ENCODE results near the gene JUND. TPM values are rescaled to one million over a fixed set of nuclear protein-coding genes. Genes with fewer than 3 reads are reported as not detected.

JUND gene
- total RNA-seq, 2 experiments from 2014 or later, result 366 to 394 TPM

GRCh38 chr19:18282788-18283141 lies 1.3 kb upstream of the JUND start:
- Mint-ChIP-seq H3K9me3 (no peaks in the 10 kb centered on the region), H3K27ac (peak overlapping the region; percentile 98), H3K27me3 (no peaks in the 10 kb centered on the region), H3K4me3 (peak overlapping the region; percentile 86), H3K36me3 (peaks cover 26% of the 10 kb centered on the region), H3K4me1 (peaks cover 39% of the 10 kb centered on the region)
- ATAC-seq (ENCODE audit: low read depth), result no peak
- POLR2A ChIA-PET, result interaction anchor here (6.4 to 12.8 kb wide), 3 partner anchors 9 to 32 kb away, joined by 718 to 1033 read pairs (median 846); partner anchors contain the start of gene LSM4
- DNase-seq, result no peak

- Mint-ChIP-seq H3K4me1 (peaks cover 43% of the 10 kb centered on the region), H3K27ac (peak overlapping the region; percentile 98), H3K36me3 (peaks cover 28% of the 10 kb centered on the region), H3K9me3 (no peaks in the 10 kb centered on the region), H3K27me3 (no peaks in the 10 kb centered on the region), H3K4me3 (peak overlapping the region; percentile 86)
- POLR2A ChIA-PET, result interaction anchor here (0.5 to 12.8 kb wide), 39 partner anchors 9 to 877 kb away, joined by 3 to 1033 read pairs (median 4); partner anchors contain the start of genes BST2, IL12RB1, KXD1 and LSM4
- ATAC-seq (ENCODE audit: low read depth), result peak; percentile 41
- DNase-seq, result no peak
Observed at GRCh38 chr19:18282021-18282787, 782 bp upstream of the JUND start.

GRCh38 chr19:18280247-18281081 lies 958 bp downstream of the JUND start:
- peak overlapping the region; percentile 99 for H3K27ac Mint-ChIP-seq
- H3K9me3 Mint-ChIP-seq, result no peaks in the 10 kb centered on the region
- peaks cover 40% of the 10 kb centered on the region for H3K4me1 Mint-ChIP-seq
- peak; percentile 87 for DNase-seq
- H3K27me3 Mint-ChIP-seq, result no peaks in the 10 kb centered on the region
- peak; percentile 6 for ATAC-seq (ENCODE audit: low read depth)
- POLR2A ChIA-PET, result interaction anchor here (0.7 to 12.8 kb wide), 32 partner anchors 11 to 280 kb away, joined by 3 to 1033 read pairs (median 6); partner anchors contain the start of genes IL12RB1, LSM4, MPV17L2 and PGPEP1
- H3K4me3 Mint-ChIP-seq, result peak overlapping the region; percentile 98
- H3K36me3 Mint-ChIP-seq, result peaks cover 28% of the 10 kb centered on the region

GRCh38 chr19:18279516-18280246 lies 1.7 kb downstream of the JUND start:
- peaks cover 38% of the 10 kb centered on the region for H3K4me1 Mint-ChIP-seq
- DNase-seq (peak; percentile 92), ATAC-seq (ENCODE audit: low read depth) (peak; percentile 17)
- H3K27me3 Mint-ChIP-seq, result no peaks in the 10 kb centered on the region
- H3K27ac Mint-ChIP-seq, result peak overlapping the region; percentile 99
- POLR2A ChIA-PET, result interaction anchor here (0.7 to 12.8 kb wide), 25 partner anchors 9 to 1181 kb away, joined by 3 to 1033 read pairs (median 8); partner anchors contain the start of genes LSM4, MPV17L2, PGPEP1 and RAB3A
- peaks cover 26% of the 10 kb centered on the region for H3K36me3 Mint-ChIP-seq
- no peaks in the 10 kb centered on the region for H3K9me3 Mint-ChIP-seq
- peak overlapping the region; percentile 98 for H3K4me3 Mint-ChIP-seq

GRCh38 chr19:18279266-18279515 lies 2.2 kb downstream of the JUND start:
- DNase-seq, result no peak
- Mint-ChIP-seq H3K27ac (peak overlapping the region; percentile 99), H3K4me1 (peaks cover 40% of the 10 kb centered on the region), H3K4me3 (peak overlapping the region; percentile 98), H3K27me3 (no peaks in the 10 kb centered on the region), H3K36me3 (peaks cover 31% of the 10 kb centered on the region), H3K9me3 (no peaks in the 10 kb centered on the region)
- POLR2A ChIA-PET, result interaction anchor here (0.7 to 12.8 kb wide), 19 partner anchors 9 to 1182 kb away, joined by 3 to 1033 read pairs (median 15); partner anchors contain the start of genes LSM4, MPV17L2, PGPEP1 and RAB3A
- no peak for ATAC-seq (ENCODE audit: low read depth)

GRCh38 chr19:18278521-18279265 lies 2.7 kb downstream of the JUND start:
- H3K36me3 Mint-ChIP-seq, result peaks cover 31% of the 10 kb centered on the region
- no peaks in the 10 kb centered on the region for H3K27me3 Mint-ChIP-seq

GRCh38 chr19:18274781-18275356 lies 6.6 kb downstream of the JUND start:
- peak overlapping the region; percentile 28 for H3K4me3 Mint-ChIP-seq
- H3K27me3 Mint-ChIP-seq, result no peaks in the 10 kb centered on the region
- H3K27ac Mint-ChIP-seq, result peak overlapping the region; percentile 56
- ATAC-seq (ENCODE audit: low read depth) (no peak), DNase-seq (no peak)
- POLR2A ChIA-PET, result interaction anchor here (0.6 to 12.8 kb wide), 8 partner anchors 11 to 117 kb away, joined by 3 to 1033 read pairs (median 8); partner anchors contain the start of genes LSM4 and PGPEP1
- H3K36me3 Mint-ChIP-seq, result peaks cover 29% of the 10 kb centered on the region
- no peaks in the 10 kb centered on the region for H3K9me3 Mint-ChIP-seq
- H3K4me1 Mint-ChIP-seq, result peaks cover 38% of the 10 kb centered on the region

More at GRCh38 chr19:18278521-18279265, 2.7 kb downstream of the JUND start:
- POLR2A ChIA-PET, result interaction anchor here (0.7 to 12.8 kb wide), 14 partner anchors 13 to 171 kb away, joined by 3 to 1033 read pairs (median 30); partner anchors contain the start of genes LSM4, MPV17L2, PGPEP1 and RAB3A
- Mint-ChIP-seq H3K9me3 (no peaks in the 10 kb centered on the region), H3K4me3 (peak overlapping the region; percentile 98), H3K27ac (peak overlapping the region; percentile 99), H3K4me1 (peaks cover 42% of the 10 kb centered on the region)
- DNase-seq (peak; percentile 65), ATAC-seq (ENCODE audit: low read depth) (no peak)

- no peaks in the 10 kb centered on the region for H3K9me3 Mint-ChIP-seq
- H3K36me3 Mint-ChIP-seq, result peaks cover 23% of the 10 kb centered on the region
- H3K4me1 Mint-ChIP-seq, result peaks cover 35% of the 10 kb centered on the region
- ATAC-seq (ENCODE audit: low read depth), result peak; percentile 59
- peak within 1 kb of the TSS; percentile 56 for H3K27ac Mint-ChIP-seq
- no peak for DNase-seq
- peak within 1 kb of the TSS; percentile 28 for H3K4me3 Mint-ChIP-seq
- no peaks in the 10 kb centered on the region for H3K27me3 Mint-ChIP-seq
- POLR2A ChIA-PET, result interaction anchor here (0.6 to 11.2 kb wide), 8 partner anchors 12 to 66 kb away, joined by 3 to 1033 read pairs (median 4); partner anchors contain the start of genes LSM4 and PGPEP1
Observed at GRCh38 chr19:18274219-18274780, 7.1 kb downstream of the JUND start, which contains the start of gene IQCN. TSS of gene IQCN (minus strand) at chr19:18274452. CDS start at chr19:18269478, 4,974 bp downstream.

- no peak overlapping the region for H3K27ac Mint-ChIP-seq
- H3K9me3 Mint-ChIP-seq, result no peaks in the 10 kb centered on the region
- no peaks in the 10 kb centered on the region for H3K27me3 Mint-ChIP-seq
- ATAC-seq (ENCODE audit: low read depth) (no peak), DNase-seq (no peak)
- H3K36me3 Mint-ChIP-seq, result peaks cover 18% of the 10 kb centered on the region
- POLR2A ChIA-PET, result interaction anchor here (0.6 to 11.2 kb wide), 6 partner anchors 16 to 66 kb away, joined by 4 to 1033 read pairs (median 6); partner anchors contain the start of genes LSM4 and PGPEP1
- no peak overlapping the region for H3K4me3 Mint-ChIP-seq
- peaks cover 29% of the 10 kb centered on the region for H3K4me1 Mint-ChIP-seq
Observed at GRCh38 chr19:18273561-18274218, 7.7 kb downstream of the JUND start.

GRCh38 chr19:18271433-18271841 lies 10.0 kb downstream of the JUND start:
- DNase-seq (no peak), ATAC-seq (ENCODE audit: low read depth) (no peak)
- H3K27me3 Mint-ChIP-seq, result no peaks in the 10 kb centered on the region
- H3K27ac Mint-ChIP-seq, result no peak overlapping the region
- H3K9me3 Mint-ChIP-seq, result no peaks in the 10 kb centered on the region
- POLR2A ChIA-PET, result interaction anchor here (0.8 to 1.3 kb wide), 2 partner anchors 10 to 33 kb away, joined by 3 read pairs; partner anchors contain the start of gene JUND
- H3K4me3 Mint-ChIP-seq, result no peak overlapping the region
- peaks cover 21% of the 10 kb centered on the region for H3K4me1 Mint-ChIP-seq
- H3K36me3 Mint-ChIP-seq, result peaks cover 12% of the 10 kb centered on the region

GRCh38 chr19:18270326-18270725 lies 11.1 kb downstream of the JUND start:
- no peak overlapping the region for H3K4me3 Mint-ChIP-seq
- H3K27ac Mint-ChIP-seq, result no peak overlapping the region

More at GRCh38 chr19:18270326-18270725, 11.1 kb downstream of the JUND start:
- POLR2A ChIA-PET, result interaction anchor here (0.7 to 1.8 kb wide), 3 partner anchors 9 to 18 kb away, joined by 3 to 6 read pairs (median 3); partner anchors contain the start of gene JUND
- DNase-seq (no peak), ATAC-seq (ENCODE audit: low read depth) (no peak)
- Mint-ChIP-seq H3K36me3 (peaks cover 12% of the 10 kb centered on the region), H3K27me3 (no peaks in the 10 kb centered on the region), H3K4me1 (peaks cover 18% of the 10 kb centered on the region), H3K9me3 (no peaks in the 10 kb centered on the region)

All from activated naive CD8-positive, alpha-beta T cell treated with anti-CD3 and anti-CD28 coated beads, Interleukin-2, amount 10 ng/mL, durations not matched to agents 7 days and 5 days (primary cell).